Left renal cortex interstitium (tissue), 4 donors: ENCODE results near the gene MAPK9. TPM values are rescaled to one million over a fixed set of nuclear protein-coding genes. Genes with fewer than 3 reads are reported as not detected.

ENCODE experiments used
- polyA plus RNA-seq, 4 donors: library from polyadenylated mRNA; unstranded; fragments of 120-200 nt; gene quantifications; one replicate each; pipeline ENCODE4 v1.2.1, GENCODE V29; 2013; ENCODE audit not compliant: insufficient read length in 4 of 4

The MAPK9 gene
- polyA plus RNA-seq, 4 donors = 37.5 to 40.2 (median 39.9) TPM

Other genes with a start within 250 kb of the MAPK9 start
- 10 to 100 TPM; 71.0 to 77.0 (median 74.7) TPM for gene RNF130, start 220.3 kb downstream of the MAPK9 start, polyA plus RNA-seq
- under 1 TPM; 0.46 to 0.75 (median 0.64) TPM for gene RASGEF1C, start 82.9 kb downstream of the MAPK9 start, polyA plus RNA-seq
- 1 to 10 TPM; 5.0 to 5.8 (median 5.4) TPM for gene GFPT2, start 61.3 kb upstream of the MAPK9 start, polyA plus RNA-seq
- 10 to 100 TPM; 48.8 to 64.7 (median 56.7) TPM for gene CNOT6, start 202.3 kb upstream of the MAPK9 start, polyA plus RNA-seq